ENCODE results near the gene SUSD4.
A peak's percentile ranks its signal among the peaks of the same experiment; 100 is the strongest.

SUSD4 gene

GRCh38 chr1:223358826-223359225 lies 5.2 kb downstream of the SUSD4 start:
- DNase-seq: no peak

GRCh38 chr1:223355699-223356098 lies 8.3 kb downstream of the SUSD4 start:
- DNase-seq: no peak

GRCh38 chr1:223353939-223354338 lies 10.0 kb downstream of the SUSD4 start:
- DNase-seq: no peak

- no peak for DNase-seq
Observed at GRCh38 chr1:223352944-223353343, 11.0 kb downstream of the SUSD4 start.

GRCh38 chr1:223350361-223350908 lies 13.5 kb downstream of the SUSD4 start:
- no peak for DNase-seq

GRCh38 chr1:223349241-223349640 lies 14.7 kb downstream of the SUSD4 start:
- no peak for DNase-seq

GRCh38 chr1:223348439-223348838 lies 15.5 kb downstream of the SUSD4 start:
- DNase-seq: no peak

- DNase-seq: no peak
Observed at GRCh38 chr1:223347583-223347982, 16.4 kb downstream of the SUSD4 start.

GRCh38 chr1:223346311-223346710 lies 17.7 kb downstream of the SUSD4 start:
- DNase-seq: no peak

GRCh38 chr1:223345720-223346119 lies 18.3 kb downstream of the SUSD4 start:
- DNase-seq: no peak

- DNase-seq: no peak
Observed at GRCh38 chr1:223344491-223344890, 19.5 kb downstream of the SUSD4 start.

- DNase-seq: no peak
Observed at GRCh38 chr1:223343692-223344091, 20.3 kb downstream of the SUSD4 start.

GRCh38 chr1:223341121-223341520 lies 22.9 kb downstream of the SUSD4 start:
- DNase-seq: no peak

- no peak for DNase-seq
Observed at GRCh38 chr1:223340637-223341036, 23.3 kb downstream of the SUSD4 start.

GRCh38 chr1:223339861-223340260 lies 24.1 kb downstream of the SUSD4 start:
- DNase-seq: no peak

- DNase-seq: peak in 1 of 2 donors; percentile 50
Observed at GRCh38 chr1:223338811-223339746, 24.9 kb downstream of the SUSD4 start.

- DNase-seq: no peak
Observed at GRCh38 chr1:223337174-223337869, 26.7 kb downstream of the SUSD4 start.

- no peak for DNase-seq
Observed at GRCh38 chr1:223334156-223334555, 29.8 kb downstream of the SUSD4 start.

GRCh38 chr1:223332997-223333396 lies 31.0 kb downstream of the SUSD4 start:
- DNase-seq: no peak

- no peak for DNase-seq
Observed at GRCh38 chr1:223331929-223332328, 32.0 kb downstream of the SUSD4 start.

GRCh38 chr1:223331301-223331700 lies 32.7 kb downstream of the SUSD4 start:
- DNase-seq: no peak

GRCh38 chr1:223330466-223330865 lies 33.5 kb downstream of the SUSD4 start:
- DNase-seq: no peak

- DNase-seq: no peak
Observed at GRCh38 chr1:223329664-223330415, 34.1 kb downstream of the SUSD4 start.

Data from hippocampal formation (tissue), 2 donors.